Endothelial cell of umbilical vein (primary cell): ENCODE data around the gene IGF2R. TPM values are rescaled to one million over a fixed set of nuclear protein-coding genes. Genes with fewer than 3 reads are reported as not detected.

Experiments used
- BruUV-seq: library from RNA; stranded (reverse); fragments of 400-500 nt; replicated peaks from 2 replicates; lab custom pipeline; 2021; lab: Mats Ljungman, UMichigan
- CTCF ChIA-PET: fragments of 300-600, 350-600 bp; sonication (Branson Sonifier 250); formaldehyde crosslinking; loops from one replicate; lab custom pipeline; 2021; ENCODE audit warnings: antibody characterized with exemption, inconsistent platforms; lab: Charles Lee
- POLR2A ChIA-PET: fragments of 300-600, 350-600 bp; sonication (Branson Sonifier 250); formaldehyde crosslinking; loops from one replicate; lab custom pipeline; 2021; ENCODE audit warnings: antibody characterized with exemption, inconsistent platforms; lab: Charles Lee
- DNase-seq: peaks from one replicate; pipeline ENCODE4 v3.0.0-alpha.2; 2011; ENCODE audit warnings: low read depth, low spot score
- FAIRE-seq: peaks from 2 replicates; lab custom pipeline; 2011; peaks lifted over from hg19 to GRCh38; lab: Jason Lieb, UNC
- H2AFZ ChIP-seq: 2 replicates; pipeline ENCODE4 v1.6.0; 2012; ENCODE audit warnings: low read depth, low read length, control low read depth, inconsistent platforms
- H3K27ac ChIP-seq: 2 replicates; pipeline ENCODE4 v1.5.1; 2011; ENCODE audit warnings: low read depth, mild to moderate bottlenecking, control low read depth, low read length, moderate library complexity; ENCODE audit not compliant: insufficient read depth
- H3K27me3 ChIP-seq, 2 experiments: 2 replicates each; pipeline versions ENCODE4 v1.6.0 to v1.6.1; 2011; ENCODE audit warnings: low read length in 2 of 2, mixed read lengths in 1 of 2; ENCODE audit not compliant: control insufficient read depth in 2 of 2, insufficient read depth in 2 of 2
- H3K36me3 ChIP-seq, 2 experiments: 2 replicates in 1 of 2; 3 replicates in 1 of 2; pipeline ENCODE4 v1.5.1; 2011; ENCODE audit warnings: low read length in 2 of 2, mild to moderate bottlenecking in 1 of 2, moderate library complexity in 1 of 2; ENCODE audit not compliant: control insufficient read depth in 2 of 2, insufficient read depth in 2 of 2; ENCODE audit errors: extremely low read depth in 1 of 2
- H3K4me1 ChIP-seq: 3 replicates; pipeline ENCODE4 v1.5.1; 2011; ENCODE audit warnings: mild to moderate bottlenecking, low read length; ENCODE audit not compliant: control insufficient read depth, insufficient read depth; ENCODE audit errors: extremely low read depth
- H3K4me2 ChIP-seq: 2 replicates; pipeline ENCODE4 v1.6.1; 2011; ENCODE audit warnings: low read length, control low read depth, mixed read lengths; ENCODE audit not compliant: insufficient read depth
- H3K4me3 ChIP-seq, 3 experiments: fragments of 200-600 bp in 1 of 3; sonication (generic), shearing (Covaris generic) in 1 of 3; replicated peaks in 1 of 3; 2 replicates each; pipeline ENCODE4 v1.5.1; 2011 to 2016; ENCODE audit warnings: control low read depth in 3 of 3, low read length in 3 of 3, mild to moderate bottlenecking in 2 of 3, inconsistent platforms in 1 of 3, low read depth in 1 of 3, moderate library complexity in 1 of 3; ENCODE audit not compliant: insufficient read depth in 1 of 3
- H3K79me2 ChIP-seq: 2 replicates; pipeline ENCODE4 v1.6.0; 2012; ENCODE audit warnings: low read length, inconsistent platforms; ENCODE audit not compliant: control insufficient read depth, insufficient read depth
- H3K9ac ChIP-seq: replicated peaks from 2 replicates; pipeline ENCODE3; 2011; ENCODE audit warnings: low read length, control low read depth; ENCODE audit not compliant: insufficient read depth; ENCODE audit errors: extremely low read depth
- H3K9me1 ChIP-seq: replicated peaks from 3 replicates; pipeline ENCODE4 v1.6.0; 2011; ENCODE audit warnings: mild to moderate bottlenecking, low read length; ENCODE audit not compliant: control insufficient read depth, insufficient read depth; ENCODE audit errors: extremely low read depth
- H3K9me3 ChIP-seq: replicated peaks from 2 replicates; pipeline ENCODE4 v1.5.1; 2012; ENCODE audit warnings: low read length, inconsistent platforms; ENCODE audit not compliant: control insufficient read depth, insufficient read depth
- H4K20me1 ChIP-seq: replicated peaks from 2 replicates; pipeline ENCODE3; 2011; ENCODE audit warnings: mild to moderate bottlenecking, low read length; ENCODE audit not compliant: control insufficient read depth, insufficient read depth; ENCODE audit errors: extremely low read depth
- CTCF ChIP-seq, 2 donors: IDR thresholded peaks; 1 replicate in 1 of 2; 2 replicates in 1 of 2; pipeline ENCODE4 v1.5.1; 2011; ENCODE audit warnings: low read length in 2 of 2, mild to moderate bottlenecking in 2 of 2, moderate library complexity in 2 of 2, control low read depth in 1 of 2, inconsistent platforms in 1 of 2, low read depth in 1 of 2; ENCODE audit not compliant: insufficient read depth in 1 of 2; ENCODE audit errors: extremely low read depth in 1 of 2
- EZH2 ChIP-seq: IDR thresholded peaks from 2 replicates; pipeline ENCODE4 v1.6.1; 2012; ENCODE audit warnings: borderline replicate concordance, low read depth, mild to moderate bottlenecking, moderate library complexity, low read length, inconsistent platforms; ENCODE audit not compliant: severe bottlenecking
- FOS ChIP-seq: IDR thresholded peaks from 2 replicates; pipeline ENCODE4 v1.6.1; 2011; ENCODE audit warnings: mild to moderate bottlenecking, low read length, moderate library complexity, borderline replicate concordance; ENCODE audit not compliant: insufficient read depth
- GATA2 ChIP-seq: IDR thresholded peaks from 2 replicates; pipeline ENCODE4 v1.7.0; 2011; ENCODE audit warnings: low read depth, mild to moderate bottlenecking, moderate library complexity, mixed read lengths, low read length; ENCODE audit not compliant: insufficient read length, insufficient read depth
- JUN ChIP-seq: IDR thresholded peaks from 2 replicates; pipeline ENCODE4 v1.6.1; 2011; ENCODE audit warnings: borderline replicate concordance, low read depth; ENCODE audit not compliant: insufficient read length, insufficient read depth
- MAX ChIP-seq: IDR thresholded peaks from 2 replicates; pipeline ENCODE4 v1.6.1; 2011; ENCODE audit not compliant: insufficient read depth, insufficient read length
- MYC ChIP-seq: IDR thresholded peaks from one replicate; pipeline ENCODE4 v1.6.1; 2011; ENCODE audit warnings: mild to moderate bottlenecking, low read depth, low read length
- POLR2A ChIP-seq: IDR thresholded peaks from 2 replicates; pipeline ENCODE4 v1.6.1; 2012; ENCODE audit warnings: low read depth, mild to moderate bottlenecking, control low read depth, low read length
- POLR2AphosphoS5 ChIP-seq: IDR thresholded peaks from 2 replicates; pipeline ENCODE4 v1.6.1; 2012; ENCODE audit warnings: low read depth, mild to moderate bottlenecking, control low read depth, low read length, moderate library complexity; ENCODE audit not compliant: insufficient read depth
- dilution Hi-C: fragments of 300-500 bp; cut with MboI; formaldehyde crosslinking; loops from one replicate; pipeline ENCODE4 v1.15.0; 2019; ENCODE audit warnings: low sequenced_read_pairs; ENCODE audit not compliant: extremely low pct_ligation_motif_present
- intact Hi-C: fragments of 100-400 bp; cut with micrococcal nuclease; formaldehyde crosslinking; loops from one replicate; pipeline ENCODE4 v1.10.0; 2022
- polyA plus RNA-seq, 4 experiments: library from polyadenylated mRNA; depleted of rRNA in 3 of 4; stranded (reverse) in 3 of 4; unstranded in 1 of 4; fragments of >200 nt; gene quantifications; 2 replicates each; pipeline versions ENCODE4 v1.2.1 to v1.2.3, GENCODE V29; 2011 to 2012; ENCODE audit warnings: missing spikeins in 1 of 4
- total RNA-seq: library from RNA; stranded (reverse); gene quantifications from 2 replicates; pipeline ENCODE4 v1.2.3, GENCODE V29; 2021

IGF2R gene
- total and polyA plus RNA-seq, 2 donors (not counting 3 experiments of a cell fraction or from before 2014, with no cell fraction given), result 16.3 to 60.2 TPM

DNA sequence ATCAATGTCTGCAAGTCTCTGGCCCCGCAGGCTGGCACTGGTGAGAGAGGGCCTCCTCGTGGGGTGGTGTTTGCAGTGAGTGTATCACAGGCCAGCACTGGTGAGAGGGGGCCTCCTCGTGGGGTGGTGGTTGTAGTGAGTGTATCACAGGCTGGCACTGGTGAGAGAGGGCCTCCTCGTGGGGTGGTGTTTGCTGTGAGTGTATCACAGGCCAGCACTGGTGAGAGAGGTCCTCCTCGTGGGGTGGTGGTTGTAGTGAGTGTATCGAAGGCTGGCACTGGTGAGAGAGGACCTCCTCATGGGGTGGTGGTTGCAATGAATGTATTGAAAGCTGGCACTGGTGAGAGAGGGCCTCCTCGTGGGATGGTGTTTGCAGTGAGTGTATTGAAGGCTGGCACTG lies 99.5 kb downstream of the IGF2R start:
- no peaks in the 10 kb centered on the region for H4K20me1 ChIP-seq
- H3K27ac ChIP-seq, result no peak overlapping the region
- peaks cover 0 to 42% of the 10 kb centered on the region in 2 experiments for H3K36me3 ChIP-seq
- H2AFZ ChIP-seq, result no peak overlapping the region
- TF ChIP-seq MAX, result no peak
- TF ChIP-seq MYC, result no peak
- no peak for TF ChIP-seq CTCF (IDR thresholded peaks at IDR 0.05; ENCODE audit: extremely low read depth in 1 of 2, insufficient read depth in 1 of 2, low read depth in 1 of 2, low read length in 2 of 2)
- no peak for TF ChIP-seq FOS
- no peak for TF ChIP-seq JUN
- H3K9me3 ChIP-seq, result no peaks in the 10 kb centered on the region
- intact Hi-C loops (no loop called here), dilution Hi-C loops (no loop called here)
- BruUV-seq, result no TSS peak
- H3K9me1 ChIP-seq, result no peaks in the 10 kb centered on the region
- DNase-seq (no peak), FAIRE-seq (no peak)
- H3K9ac ChIP-seq, result no peak overlapping the region
- no peaks in the 10 kb centered on the region for H3K27me3 ChIP-seq
- H3K79me2 ChIP-seq, result no peaks in the 10 kb centered on the region
- H3K4me2 ChIP-seq, result no peak overlapping the region
- POLR2A ChIA-PET, result no interaction called here
- H3K4me3 ChIP-seq, result no peak overlapping the region
- H3K4me1 ChIP-seq, result no peaks in the 10 kb centered on the region
- CTCF ChIA-PET, result no interaction called here

DNA sequence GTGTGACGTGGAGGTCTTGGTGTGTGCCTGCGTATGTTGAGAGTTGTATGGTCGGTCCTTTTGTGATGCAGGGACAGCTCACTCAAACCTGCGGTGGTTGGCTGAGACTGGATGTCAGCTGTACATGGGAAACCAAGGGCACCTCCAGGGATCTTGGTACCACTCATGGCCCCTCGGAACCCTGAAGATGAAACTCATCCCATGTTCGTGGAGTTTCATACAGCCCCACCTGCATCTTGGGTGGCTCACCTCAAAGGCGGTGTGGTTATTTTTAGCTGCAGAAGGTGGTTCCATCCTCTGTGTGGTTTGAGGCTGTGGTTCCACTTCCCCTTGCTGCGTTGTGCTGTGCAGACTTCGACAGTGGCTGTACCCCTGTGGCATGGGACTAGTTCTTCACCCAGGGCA lies 100.2 kb downstream of the IGF2R start:
- TF ChIP-seq POLR2A (no peak), CTCF (IDR thresholded peaks at IDR 0.05; ENCODE audit: extremely low read depth in 1 of 2, insufficient read depth in 1 of 2, low read depth in 1 of 2, low read length in 2 of 2) (no peak), MAX (no peak), POLR2AphosphoS5 (no peak), MYC (no peak), GATA2 (no peak), JUN (no peak), EZH2 (no peak), FOS (no peak)
- FAIRE-seq (no peak), DNase-seq (no peak)
- Histone ChIP-seq H3K9me1 (no peaks in the 10 kb centered on the region), H3K36me3 (peaks cover 0 to 42% of the 10 kb centered on the region in 2 experiments), H4K20me1 (no peaks in the 10 kb centered on the region), H3K27me3 (no peaks in the 10 kb centered on the region), H3K79me2 (no peaks in the 10 kb centered on the region), H3K27ac (no peak overlapping the region), H3K4me3 (no peak overlapping the region), H2AFZ (no peak overlapping the region), H3K9ac (no peak overlapping the region), H3K9me3 (no peaks in the 10 kb centered on the region), H3K4me2 (no peak overlapping the region), H3K4me1 (no peaks in the 10 kb centered on the region)
- intact Hi-C loops (no loop called here), dilution Hi-C loops (no loop called here)
- CTCF ChIA-PET, result no interaction called here
- POLR2A ChIA-PET, result no interaction called here
- BruUV-seq, result no TSS peak
